HG03103 (cell line): ENCODE results near the gene ZKSCAN4.

Experiments used
- ATAC-seq: cut with Tn5 transposase; IDR thresholded peaks from one replicate; pipeline ENCODE4 v1.9.1; 2021; ENCODE audit warnings: low read depth; ENCODE audit not compliant: unreplicated experiment

Gene ZKSCAN4

GRCh38 chr6:28211840-28212509 lies 40.1 kb downstream of the ZKSCAN4 start:
- no peak for ATAC-seq

GRCh38 chr6:28209753-28210535 lies 42.1 kb downstream of the ZKSCAN4 start:
- no peak for ATAC-seq

- no peak for ATAC-seq
These were observed 43.9 kb downstream of the ZKSCAN4 start for GRCh38 chr6:28208111-28208659.

DNA sequence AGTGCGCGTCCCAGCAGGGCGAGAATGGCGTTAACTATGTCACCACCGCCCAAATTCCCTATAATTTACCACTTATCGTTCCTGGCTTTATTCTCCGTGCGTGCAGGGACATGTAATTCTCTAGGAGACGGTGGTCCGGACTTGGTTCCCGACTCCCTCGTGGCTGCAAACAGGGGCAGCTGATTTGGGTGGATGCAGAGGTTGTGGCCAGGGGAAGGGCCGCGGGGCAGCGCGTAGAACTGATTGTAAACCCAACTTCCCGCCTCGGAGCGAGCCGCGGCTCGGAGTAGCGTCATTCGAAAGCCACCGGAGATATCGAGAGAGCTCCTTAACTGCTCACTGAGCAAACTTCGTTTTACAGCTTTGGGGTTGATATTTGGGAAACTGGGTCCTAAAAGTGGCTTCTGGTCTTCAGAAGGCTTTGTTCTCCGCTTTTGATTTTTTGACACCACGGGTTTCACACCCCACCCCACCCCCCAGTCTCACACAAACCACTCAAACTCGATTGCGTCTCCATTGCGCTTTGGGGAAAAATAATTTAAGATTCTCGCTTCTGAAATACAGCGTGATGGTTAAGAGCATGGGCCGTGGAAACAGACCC lies 44.5 kb downstream of the ZKSCAN4 start:
- no peak for ATAC-seq

DNA sequence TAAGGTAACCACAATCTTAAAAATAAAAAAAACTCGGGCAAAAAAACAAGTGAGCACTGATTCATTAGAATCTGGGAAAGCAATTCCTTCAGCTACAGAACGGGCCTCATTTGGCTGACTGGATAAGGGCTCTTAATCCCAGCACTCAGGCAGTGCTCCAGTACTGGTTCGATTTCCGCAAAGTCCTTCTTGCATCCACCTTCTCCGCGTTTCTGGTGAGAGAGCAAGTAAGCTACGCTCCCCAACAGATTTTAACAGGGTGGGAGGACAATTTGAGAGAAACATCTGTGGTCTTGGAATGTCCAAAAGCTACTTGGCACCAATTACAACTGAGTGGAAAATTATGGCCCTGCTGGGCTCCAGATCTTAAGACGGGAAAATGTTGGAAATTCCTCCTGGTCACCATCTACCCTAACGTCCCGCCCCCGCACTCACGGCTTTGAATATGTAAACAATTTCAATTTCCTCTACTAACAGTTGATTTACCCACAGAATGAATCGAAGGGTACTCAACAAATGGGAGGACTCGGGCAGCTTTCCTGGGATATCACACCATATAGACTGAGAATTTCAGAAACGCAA lies 45.0 kb downstream of the ZKSCAN4 start:
- ATAC-seq = no peak

GRCh38 chr6:28206527-28206926 lies 45.5 kb downstream of the ZKSCAN4 start:
- no peak for ATAC-seq

- ATAC-seq = no peak
These were observed 46.2 kb downstream of the ZKSCAN4 start for GRCh38 chr6:28205879-28206278.

GRCh38 chr6:28203201-28203600 lies 48.9 kb downstream of the ZKSCAN4 start:
- ATAC-seq = no peak

DNA sequence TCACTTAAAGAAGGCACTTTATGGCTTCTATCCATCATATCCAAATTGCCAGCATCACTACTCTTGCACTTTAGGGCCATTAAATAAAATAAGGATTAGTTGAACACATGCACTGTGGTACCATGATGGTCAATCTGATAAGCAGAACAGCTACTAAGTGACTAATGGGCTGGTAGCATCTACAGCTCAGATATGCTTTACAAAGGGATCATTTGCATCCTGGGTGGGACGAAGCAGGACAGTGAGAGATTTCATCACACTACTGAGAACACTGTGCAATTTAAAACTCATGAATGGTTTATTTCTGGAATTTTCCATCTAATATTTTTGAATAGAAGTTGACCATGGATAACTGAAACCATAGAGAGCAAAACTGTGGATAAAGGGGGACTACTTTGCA lies 52.0 kb downstream of the ZKSCAN4 start:
- ATAC-seq = no peak
